SH-SY5Y (cell line): ENCODE measurements around the gene DIABLO.

ENCODE experiments used
- GATA2 ChIP-seq: IDR thresholded peaks from 2 replicates; pipeline ENCODE4 v1.6.1; 2011; ENCODE audit warnings: mild to moderate bottlenecking, low read depth, low read length
- GATA3 ChIP-seq: IDR thresholded peaks from 2 replicates; pipeline ENCODE4 v1.6.1; 2011; ENCODE audit warnings: low read depth, mild to moderate bottlenecking, low read length, moderate library complexity

- TF ChIP-seq GATA2 = no peak; the same call in 1 of the 2 replicates
- no peak for TF ChIP-seq GATA3
These were observed 23.8 kb downstream of the DIABLO start for GRCh38 chr12:122202017-122202416.
